Lower leg skin (tissue), 3 donors: Measurements from ENCODE around the gene C1orf50.
"Not testable (repeated sequence)": the region's sequence is repeated elsewhere in the genome, so short reads cannot be mapped to it uniquely, and the experiment has no call there.

Experiments used
- POLR2A ChIP-seq, 2 donors: fragments of 450-650 bp; IDR thresholded peaks; one replicate each; pipeline ENCODE4 v1.6.1; 2016 to 2017; ENCODE audit warnings: antibody characterized with exemption in 2 of 2, mild to moderate bottlenecking in 1 of 2, moderate library complexity in 1 of 2
- TF ChIP-seq, protein P1 (sequence below), 3 donors: fragments of 450-650 bp; IDR thresholded peaks; one replicate each; pipeline ENCODE4 v1.5.1; 2016; ENCODE audit warnings: antibody characterized with exemption in 3 of 3, mild to moderate bottlenecking in 3 of 3, moderate library complexity in 2 of 3

DNA sequence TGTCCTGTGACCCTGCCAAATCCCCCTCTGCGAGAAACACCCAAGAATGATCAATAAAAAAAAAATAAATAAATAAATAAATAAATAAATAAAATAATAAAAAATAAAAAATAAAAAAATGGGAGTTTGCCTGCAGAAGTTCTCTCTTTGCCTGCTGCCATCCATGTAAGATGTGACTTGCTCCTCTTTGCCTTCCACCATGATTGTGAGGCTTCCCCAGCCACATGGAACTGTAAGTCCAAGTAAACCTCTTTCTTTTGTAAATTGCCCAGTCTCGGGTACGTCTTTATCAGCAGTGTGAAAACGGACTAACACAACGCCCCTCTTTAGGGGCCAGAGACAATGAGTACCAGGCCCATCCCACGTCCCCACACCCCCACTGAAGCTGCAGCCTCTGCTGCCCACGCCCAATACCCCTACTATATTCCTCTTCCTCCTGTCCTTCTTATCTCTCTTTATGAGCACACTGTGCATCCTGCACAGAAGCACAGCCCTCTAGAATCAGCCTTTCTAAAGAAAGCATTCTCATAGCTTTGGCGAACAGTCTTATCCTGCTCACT is 15.5 kb upstream of the C1orf50 start:
- TF ChIP-seq, protein P1, sequence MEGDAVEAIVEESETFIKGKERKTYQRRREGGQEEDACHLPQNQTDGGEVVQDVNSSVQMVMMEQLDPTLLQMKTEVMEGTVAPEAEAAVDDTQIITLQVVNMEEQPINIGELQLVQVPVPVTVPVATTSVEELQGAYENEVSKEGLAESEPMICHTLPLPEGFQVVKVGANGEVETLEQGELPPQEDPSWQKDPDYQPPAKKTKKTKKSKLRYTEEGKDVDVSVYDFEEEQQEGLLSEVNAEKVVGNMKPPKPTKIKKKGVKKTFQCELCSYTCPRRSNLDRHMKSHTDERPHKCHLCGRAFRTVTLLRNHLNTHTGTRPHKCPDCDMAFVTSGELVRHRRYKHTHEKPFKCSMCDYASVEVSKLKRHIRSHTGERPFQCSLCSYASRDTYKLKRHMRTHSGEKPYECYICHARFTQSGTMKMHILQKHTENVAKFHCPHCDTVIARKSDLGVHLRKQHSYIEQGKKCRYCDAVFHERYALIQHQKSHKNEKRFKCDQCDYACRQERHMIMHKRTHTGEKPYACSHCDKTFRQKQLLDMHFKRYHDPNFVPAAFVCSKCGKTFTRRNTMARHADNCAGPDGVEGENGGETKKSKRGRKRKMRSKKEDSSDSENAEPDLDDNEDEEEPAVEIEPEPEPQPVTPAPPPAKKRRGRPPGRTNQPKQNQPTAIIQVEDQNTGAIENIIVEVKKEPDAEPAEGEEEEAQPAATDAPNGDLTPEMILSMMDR (IDR thresholded peaks at IDR 0.05), result not testable (repeated sequence)
- not testable (repeated sequence) for TF ChIP-seq POLR2A (IDR thresholded peaks at IDR 0.05)
